NCI-H128 (cell line): ENCODE measurements around the gene NFIA.
A peak's percentile ranks its signal among the peaks of the same experiment; 100 is the strongest.

Experiments used
- DNase-seq: peaks from one replicate; lab custom pipeline; 2025; ENCODE audit not compliant: unreplicated experiment; lab: John Stamatoyannopoulos, UW

The NFIA gene

GRCh38 chr1:61323681-61324328, 241.4 kb downstream of the NFIA start:
- DNase-seq: no peak

GRCh38 chr1:61326713-61327112, 244.4 kb downstream of the NFIA start:
- no peak for DNase-seq

GRCh38 chr1:61327436-61327835, 245.1 kb downstream of the NFIA start:
- no peak for DNase-seq

- no peak for DNase-seq
Observed at GRCh38 chr1:61329556-61329955, 247.2 kb downstream of the NFIA start.

GRCh38 chr1:61330018-61330417, 247.7 kb downstream of the NFIA start:
- DNase-seq: no peak

- no peak for DNase-seq
Observed at GRCh38 chr1:61330571-61330970, 248.2 kb downstream of the NFIA start.

- no peak for DNase-seq
Observed at GRCh38 chr1:61332196-61332753, 249.9 kb downstream of the NFIA start.

- DNase-seq: no peak
Observed at GRCh38 chr1:61332796-61333195, 250.4 kb downstream of the NFIA start.

GRCh38 chr1:61334718-61335589, 252.6 kb downstream of the NFIA start:
- DNase-seq: no peak

GRCh38 chr1:61337037-61337436, 254.7 kb downstream of the NFIA start:
- no peak for DNase-seq

GRCh38 chr1:61337441-61337951, 255.1 kb downstream of the NFIA start:
- DNase-seq: no peak

- no peak for DNase-seq
Observed at GRCh38 chr1:61337981-61338848, 255.9 kb downstream of the NFIA start.

GRCh38 chr1:61338899-61339298, 256.5 kb downstream of the NFIA start:
- DNase-seq: no peak

GRCh38 chr1:61341426-61341825, 259.1 kb downstream of the NFIA start:
- no peak for DNase-seq

GRCh38 chr1:61343734-61344420, 261.5 kb downstream of the NFIA start:
- DNase-seq: no peak

- DNase-seq: no peak
Observed at GRCh38 chr1:61344696-61345095, 262.3 kb downstream of the NFIA start.

- DNase-seq: no peak
Observed at GRCh38 chr1:61348025-61348665, 265.8 kb downstream of the NFIA start.

- peak; percentile 33 for DNase-seq
Observed at GRCh38 chr1:61352845-61353435, 270.6 kb downstream of the NFIA start.

GRCh38 chr1:61353797-61354406, 271.5 kb downstream of the NFIA start:
- DNase-seq: no peak
